Islet of Langerhans (tissue), 1 donor: ENCODE measurements around the gene LGALS7B.
"Not testable (repeated sequence)": the region's sequence is repeated elsewhere in the genome, so short reads cannot be mapped to it uniquely, and the experiment has no call there.

ENCODE experiments used
- FAIRE-seq: peaks from one replicate; lab custom pipeline; 2011; peaks lifted over from hg19 to GRCh38; lab: Jason Lieb, UNC

Gene LGALS7B

DNA sequence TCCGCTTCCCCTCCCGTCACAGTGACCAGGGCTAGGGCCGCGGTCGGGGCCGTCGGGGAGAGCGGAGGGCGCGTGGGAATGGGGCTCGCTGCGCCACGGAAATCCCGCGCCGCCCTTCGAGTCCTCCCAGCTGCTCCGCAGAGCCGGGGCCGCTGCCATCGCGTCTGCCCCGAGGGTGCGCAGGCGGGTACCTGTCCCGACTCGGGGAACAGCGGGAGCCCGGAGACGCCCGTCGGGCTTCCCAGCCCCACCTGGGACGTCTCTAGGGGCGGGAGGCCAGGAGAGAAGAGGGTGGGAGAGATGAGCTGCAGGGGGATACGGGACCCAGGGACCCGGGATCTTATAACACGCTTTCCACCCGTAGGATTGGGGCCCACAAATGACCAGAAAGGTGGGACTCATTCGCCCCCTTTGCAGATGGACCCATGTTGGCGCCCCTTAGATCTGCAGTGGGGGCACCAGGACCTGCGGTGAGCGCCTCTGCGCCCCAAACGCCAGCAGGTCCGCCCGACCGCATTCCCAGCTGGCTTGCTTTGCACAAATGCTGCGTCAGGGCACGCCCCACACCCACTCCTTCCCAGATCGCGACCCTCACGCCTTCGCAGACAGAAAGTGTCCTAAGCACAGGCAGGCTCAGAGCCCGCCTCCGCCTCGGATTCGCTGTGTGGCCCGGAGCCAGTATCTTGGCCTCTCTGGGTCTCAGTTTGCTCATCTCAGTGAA, 18.6 kb upstream of the LGALS7B start:
- FAIRE-seq, result not testable (repeated sequence)

GRCh38 chr19:38770949-38771275, 18.1 kb upstream of the LGALS7B start:
- peak; percentile 86 for FAIRE-seq

- FAIRE-seq, result not testable (repeated sequence)
Observed at GRCh38 chr19:38771569-38771968, 17.4 kb upstream of the LGALS7B start.

DNA sequence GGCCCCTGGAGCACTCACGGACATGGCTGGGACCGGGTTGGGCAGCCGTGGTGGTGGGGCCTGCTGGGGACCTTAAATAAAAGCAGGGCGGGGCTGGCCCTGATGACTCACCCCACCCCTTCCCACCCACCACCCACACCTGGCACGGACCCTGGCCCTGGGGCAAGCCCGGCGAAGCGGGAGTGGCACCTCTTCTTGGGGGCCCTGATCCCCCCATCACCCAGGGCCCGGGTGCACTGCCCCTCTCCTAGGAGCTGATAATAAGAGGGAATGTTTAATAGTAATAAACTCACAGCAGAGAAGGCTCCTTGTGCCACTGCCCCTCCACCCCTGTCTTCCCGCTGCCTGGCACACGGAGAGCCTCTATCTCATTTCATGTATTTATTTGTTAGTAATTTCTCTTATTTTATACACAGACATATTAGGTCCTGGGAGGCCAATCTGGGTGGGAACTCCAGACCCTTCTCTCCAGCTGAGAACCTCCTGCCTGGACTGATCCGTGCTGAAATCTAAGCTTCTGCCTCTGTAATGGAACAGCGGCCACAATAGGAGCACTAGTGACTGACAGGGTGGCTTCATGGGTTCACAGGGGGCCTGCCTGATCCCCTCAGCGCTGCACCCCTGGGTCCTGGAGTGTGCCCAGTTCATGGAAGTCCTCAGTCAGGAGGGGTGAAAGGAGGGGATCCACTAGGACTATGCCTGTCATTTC, 15.4 kb upstream of the LGALS7B start, which contains the start of gene LGALS7:
LGALS7 (minus strand) TSS at position 49 of the 709 bp plus-strand sequence; CDS start at position 24, 25 bp downstream.
- no peak for FAIRE-seq

DNA sequence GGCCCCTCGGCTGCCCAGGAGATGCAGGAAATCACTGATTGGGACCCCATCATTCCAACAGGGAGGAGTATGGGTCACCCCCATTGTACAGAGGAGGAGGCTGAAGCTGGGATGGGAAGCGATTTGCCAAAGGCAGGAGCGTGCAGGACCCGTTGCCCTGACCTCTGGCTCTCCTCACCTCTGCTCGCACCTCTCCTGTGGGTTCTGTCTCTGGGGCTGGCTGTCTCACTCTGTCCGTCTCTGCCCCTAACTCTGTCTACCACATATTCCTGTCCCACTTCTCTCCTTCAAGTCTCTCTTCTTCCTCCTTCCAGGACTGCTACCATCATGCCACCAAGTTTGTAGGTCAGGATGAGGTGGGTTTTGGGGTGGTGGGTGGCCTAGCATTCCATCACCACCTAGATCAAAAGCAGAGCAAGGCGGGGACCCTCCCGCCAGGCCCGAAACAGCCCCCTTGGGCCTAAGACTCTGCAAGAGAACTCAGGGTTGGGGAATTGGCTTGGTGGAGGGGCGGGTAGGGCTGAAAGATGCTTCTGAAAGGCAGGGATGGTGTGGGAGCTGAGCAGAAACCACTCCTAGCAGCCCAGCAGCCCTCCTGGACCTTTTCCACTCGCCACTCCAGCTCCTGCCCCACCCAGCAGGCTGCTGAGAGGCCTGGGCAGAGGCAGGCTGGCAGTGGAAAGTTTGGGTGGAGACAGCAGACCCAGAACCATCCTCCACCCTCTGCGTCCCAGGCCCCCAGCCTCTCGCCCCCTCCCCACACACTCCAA, 14.6 kb upstream of the LGALS7B start:
- FAIRE-seq, result no peak

DNA sequence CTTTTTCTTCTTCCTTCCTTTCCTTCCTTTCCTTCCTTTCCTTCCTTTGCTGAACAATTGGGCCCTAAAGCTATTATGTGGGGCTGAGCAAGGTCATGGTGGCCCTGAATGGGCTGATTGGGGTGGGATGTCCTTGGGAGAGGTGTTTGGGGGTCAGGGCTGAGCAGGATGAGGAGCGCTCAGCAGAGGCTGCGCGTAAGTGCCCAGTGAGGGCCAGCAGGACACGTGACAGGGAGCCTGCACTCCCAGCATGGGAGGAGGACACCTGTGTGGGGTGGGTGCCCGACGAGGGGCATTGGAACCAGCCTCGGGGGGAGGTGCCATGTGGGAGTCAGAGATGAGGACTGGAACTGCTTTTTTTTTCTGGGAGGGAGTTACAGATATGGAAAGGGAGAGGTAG, 10.3 kb upstream of the LGALS7B start:
- no peak for FAIRE-seq

DNA sequence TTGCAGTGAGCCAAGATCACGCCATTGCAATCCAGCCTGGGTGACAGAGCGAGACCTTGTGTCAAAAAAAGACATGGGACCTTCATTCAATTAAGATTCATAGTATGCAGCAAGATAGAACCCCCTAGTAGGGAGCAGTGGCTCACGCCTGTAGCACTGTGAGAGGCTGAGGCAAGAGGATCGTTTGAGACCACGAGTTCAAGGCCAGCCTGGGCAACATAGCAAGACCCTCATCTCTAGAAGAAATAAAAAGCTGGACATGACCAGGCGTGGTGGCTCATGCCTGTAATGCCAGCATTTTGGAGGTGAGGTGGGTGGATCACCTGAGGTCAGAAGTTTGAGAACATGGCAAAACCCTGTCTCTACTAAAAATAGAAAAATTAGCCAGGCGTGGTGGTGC, 8.6 kb upstream of the LGALS7B start:
- no peak for FAIRE-seq

GRCh38 chr19:38781058-38781457, 7.9 kb upstream of the LGALS7B start:
- no peak for FAIRE-seq

DNA sequence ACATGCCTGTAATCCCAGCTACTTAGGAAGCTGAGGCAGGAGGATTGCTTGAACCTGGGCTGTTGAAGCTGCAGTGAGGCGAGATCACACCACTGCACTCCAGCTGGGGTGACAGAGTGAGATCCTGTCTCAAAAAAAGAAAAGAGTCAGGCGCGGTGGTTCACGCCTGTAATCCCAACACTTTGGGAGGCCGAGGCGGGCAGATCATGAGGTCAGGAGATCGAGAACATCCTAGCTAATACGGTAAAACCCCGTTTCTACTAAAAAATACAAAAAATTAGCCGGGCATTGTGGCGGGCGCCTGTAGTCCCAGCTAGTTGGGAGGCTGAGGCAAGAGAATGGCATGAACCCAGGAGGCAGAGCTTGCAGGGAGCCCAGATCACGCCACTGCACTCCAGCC, 6.8 kb upstream of the LGALS7B start:
- not testable (repeated sequence) for FAIRE-seq

GRCh38 chr19:38784224-38784623, 4.8 kb upstream of the LGALS7B start:
- FAIRE-seq, result no peak

- no peak for FAIRE-seq
Observed at GRCh38 chr19:38785187-38785699, 3.8 kb upstream of the LGALS7B start.

GRCh38 chr19:38786061-38786460, 2.9 kb upstream of the LGALS7B start:
- FAIRE-seq, result not testable (repeated sequence)

GRCh38 chr19:38786572-38787265, 2.3 kb upstream of the LGALS7B start:
- FAIRE-seq, result no peak

DNA sequence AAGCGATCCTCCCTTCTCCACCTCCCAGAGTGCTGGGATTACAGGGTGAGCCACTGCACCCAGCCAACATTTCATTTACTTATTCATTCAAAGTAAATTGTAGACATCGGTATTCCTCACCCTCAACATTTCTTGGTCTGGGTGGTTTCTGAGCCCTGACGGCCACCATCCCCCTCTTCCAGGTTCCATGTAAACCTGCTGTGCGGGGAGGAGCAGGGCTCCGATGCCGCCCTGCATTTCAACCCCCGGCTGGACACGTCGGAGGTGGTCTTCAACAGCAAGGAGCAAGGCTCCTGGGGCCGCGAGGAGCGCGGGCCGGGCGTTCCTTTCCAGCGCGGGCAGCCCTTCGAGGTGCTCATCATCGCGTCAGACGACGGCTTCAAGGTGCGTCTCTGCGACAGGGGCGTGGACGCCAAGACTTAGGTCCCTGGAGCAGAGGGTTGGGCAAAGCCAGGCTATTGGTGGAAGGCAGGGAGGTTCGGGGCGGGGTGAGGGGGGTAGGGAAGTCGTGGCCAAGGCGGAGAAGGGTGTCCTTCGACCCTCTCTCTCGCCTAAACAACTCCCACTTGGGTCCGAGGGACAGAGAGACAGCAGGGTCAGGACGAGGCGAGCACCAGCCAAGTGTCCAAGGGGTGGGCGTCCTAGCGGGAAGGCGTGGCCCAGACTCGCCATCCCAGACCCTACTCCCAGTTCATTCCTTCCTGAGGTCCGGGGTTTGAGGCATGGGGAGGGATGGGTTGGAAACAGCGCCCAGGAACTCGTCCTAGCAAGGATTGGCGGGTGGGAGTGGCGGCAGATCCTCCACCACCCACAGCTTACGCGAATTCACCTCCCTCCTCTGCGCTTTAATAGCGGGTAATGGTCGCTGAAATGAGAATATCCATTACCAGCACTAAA, 1.8 kb downstream of the LGALS7B start:
- not testable (repeated sequence) for FAIRE-seq

GRCh38 chr19:38791451-38792064, 2.6 kb downstream of the LGALS7B start:
- FAIRE-seq, result not testable (repeated sequence)

DNA sequence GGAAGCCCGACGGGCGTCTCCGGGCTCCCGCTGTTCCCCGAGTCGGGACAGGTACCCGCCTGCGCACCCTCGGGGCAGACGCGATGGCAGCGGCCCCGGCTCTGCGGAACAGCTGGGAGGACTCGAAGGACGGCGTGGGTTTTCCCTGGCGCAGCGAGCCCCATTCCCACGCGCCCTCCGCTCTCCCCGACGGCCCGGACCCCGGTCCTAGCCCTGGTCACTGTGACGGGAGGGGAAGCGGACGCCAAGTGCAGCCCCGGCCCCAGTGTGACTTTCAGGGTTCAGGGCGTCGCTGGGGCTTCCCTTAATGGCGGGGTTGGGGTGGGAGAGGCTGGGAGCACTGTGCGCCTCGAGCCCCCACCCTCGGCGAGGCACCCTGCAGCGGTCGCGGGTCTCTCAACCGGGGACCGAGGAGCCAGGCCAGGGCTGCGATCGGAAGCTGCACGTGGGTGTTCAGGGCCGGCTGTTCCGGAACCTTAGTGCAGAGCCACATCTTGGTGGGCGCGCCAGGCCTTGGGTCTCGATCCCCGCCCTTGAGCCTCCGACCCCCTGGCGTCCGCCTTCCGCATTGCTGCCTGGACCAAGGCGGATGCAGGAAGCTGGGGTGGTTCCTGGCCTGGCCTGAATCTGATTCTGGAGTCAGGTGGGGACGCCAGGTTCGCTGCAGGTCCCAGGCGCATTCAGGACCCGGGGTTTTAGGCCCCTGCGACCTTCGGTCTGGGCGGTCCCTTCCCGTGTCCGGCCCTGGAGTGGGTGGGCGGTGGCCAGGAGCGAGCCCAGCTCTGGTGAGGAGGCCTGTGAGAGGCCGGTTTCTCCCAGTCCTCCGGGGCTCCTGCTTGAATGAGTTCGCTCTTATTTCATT, 3.5 kb downstream of the LGALS7B start:
- FAIRE-seq, result no peak

- no peak for FAIRE-seq
Observed at GRCh38 chr19:38793177-38793576, 4.2 kb downstream of the LGALS7B start.

DNA sequence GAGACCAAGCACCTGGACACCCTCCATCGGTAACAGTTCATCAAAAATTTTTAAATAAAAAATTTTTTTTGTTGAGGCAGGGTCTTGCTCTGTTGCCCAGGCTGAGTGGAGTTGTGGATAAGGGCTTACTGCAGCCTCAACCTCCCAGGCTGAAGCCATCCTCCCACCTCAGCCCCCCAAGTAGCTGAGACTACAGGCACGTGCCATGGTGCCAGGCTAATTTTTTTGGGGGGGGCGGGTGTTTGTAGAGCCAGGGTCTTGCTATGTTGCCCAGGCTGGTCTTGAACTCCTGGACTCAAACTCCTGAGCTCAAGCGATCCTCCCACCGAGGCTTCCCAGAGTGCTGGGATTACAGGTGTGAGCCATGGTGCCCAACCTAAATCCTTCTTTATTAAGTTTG, 4.7 kb downstream of the LGALS7B start:
- FAIRE-seq, result no peak

DNA sequence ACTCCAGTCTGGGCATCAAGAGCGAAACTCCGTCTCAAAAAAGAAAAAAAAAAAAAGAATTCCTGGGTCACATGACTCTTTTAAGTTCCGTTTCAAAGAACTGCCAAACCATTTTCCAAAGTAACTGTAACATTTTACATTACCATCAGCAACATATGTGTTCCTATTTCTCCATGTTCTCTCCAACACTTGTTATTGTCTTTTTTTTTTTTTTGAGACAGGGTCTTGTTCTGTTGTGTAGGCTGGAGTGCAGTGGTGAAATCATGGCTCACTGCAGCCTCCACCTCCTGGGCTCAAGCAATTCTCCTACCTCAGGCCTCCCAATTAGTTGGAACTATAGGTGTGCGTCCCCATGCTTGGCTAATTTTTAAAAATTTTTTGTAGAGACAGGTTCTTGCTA, 6.5 kb downstream of the LGALS7B start:
- FAIRE-seq, result no peak

DNA sequence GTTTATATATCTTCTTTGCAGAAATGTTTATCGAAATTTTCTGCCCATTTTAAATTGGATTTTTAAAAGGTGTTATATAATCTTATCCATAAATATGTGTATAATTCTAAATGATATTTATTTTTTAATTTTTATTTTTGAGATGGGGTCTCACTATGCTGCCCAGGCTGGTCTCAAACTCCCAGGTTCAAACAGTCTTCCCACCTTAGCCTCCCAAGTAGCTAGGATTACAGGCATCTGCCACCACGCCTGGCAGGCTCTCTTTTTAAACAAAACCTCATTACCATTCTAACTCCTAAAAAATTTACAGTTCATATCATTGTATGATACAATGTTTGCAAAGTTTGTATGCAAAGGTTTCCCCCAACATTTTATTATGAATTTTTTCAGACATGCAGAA, 7.2 kb downstream of the LGALS7B start:
- no peak for FAIRE-seq
